Mesendoderm (in vitro differentiated cells): Measurements from ENCODE around the gene PRKN.

Source experiments
- DNase-seq: peaks from one replicate; pipeline ENCODE4 v3.0.0; 2013
- H2AK5ac ChIP-seq: 2 replicates; pipeline ENCODE4 v1.6.1; 2013; ENCODE audit warnings: low read length, inconsistent platforms
- H2BK120ac ChIP-seq: 2 replicates; pipeline ENCODE4 v1.6.1; 2013; ENCODE audit warnings: low read depth, mild to moderate bottlenecking, low read length, moderate library complexity, mixed read lengths
- H2BK15ac ChIP-seq: replicated peaks from 2 replicates; pipeline ENCODE4 v1.6.1; 2013; ENCODE audit warnings: low read depth, mild to moderate bottlenecking, moderate library complexity
- H2BK5ac ChIP-seq: 2 replicates; pipeline ENCODE4 v1.6.1; 2013; ENCODE audit warnings: low read length, inconsistent platforms
- H3K18ac ChIP-seq: 2 replicates; pipeline ENCODE4 v1.6.1; 2013; ENCODE audit warnings: mild to moderate bottlenecking, low read length, mixed read lengths
- H3K23ac ChIP-seq: one replicate; pipeline ENCODE4 v1.6.1; 2013; ENCODE audit warnings: low read length
- H3K27ac ChIP-seq: 2 replicates; pipeline ENCODE4 v1.5.1; 2013; ENCODE audit warnings: low read depth, mild to moderate bottlenecking, inconsistent platforms, low read length, moderate library complexity
- H3K27me3 ChIP-seq: 2 replicates; pipeline ENCODE4 v1.6.1; 2013; ENCODE audit warnings: low read length, control low read depth, mild to moderate bottlenecking, inconsistent platforms; ENCODE audit not compliant: insufficient read depth, poor library complexity
- H3K36me3 ChIP-seq: 2 replicates; pipeline ENCODE4 v1.6.1; 2013; ENCODE audit warnings: low read length, inconsistent platforms; ENCODE audit not compliant: control insufficient read depth, insufficient read depth
- H3K4ac ChIP-seq: one replicate; pipeline ENCODE4 v1.6.1; 2013; ENCODE audit warnings: low read depth, mild to moderate bottlenecking, low read length, moderate library complexity
- H3K4me1 ChIP-seq: 2 replicates; pipeline ENCODE4 v1.6.1; 2013; ENCODE audit warnings: low read depth, low read length, inconsistent platforms; ENCODE audit not compliant: control insufficient read depth
- H3K4me2 ChIP-seq: 2 replicates; pipeline ENCODE4 v1.6.1; 2013; ENCODE audit warnings: low read length
- H3K4me3 ChIP-seq: 2 replicates; pipeline ENCODE4 v1.5.1; 2013; ENCODE audit warnings: mild to moderate bottlenecking, low read length
- H3K56ac ChIP-seq: one replicate; pipeline ENCODE4 v1.6.1; 2013; ENCODE audit warnings: low read length
- H3K79me1 ChIP-seq: 2 replicates; pipeline ENCODE4 v1.6.1; 2013; ENCODE audit warnings: low read length, inconsistent platforms
- H3K79me2 ChIP-seq: 2 replicates; pipeline ENCODE4 v1.6.1; 2013; ENCODE audit warnings: mild to moderate bottlenecking, low read length; ENCODE audit not compliant: control insufficient read depth, insufficient read depth
- H3K9ac ChIP-seq: 2 replicates; pipeline ENCODE4 v1.6.1; 2013; ENCODE audit warnings: low read length, inconsistent platforms
- H4K5ac ChIP-seq: one replicate; pipeline ENCODE4 v1.6.1; 2013; ENCODE audit warnings: low read length
- H4K8ac ChIP-seq: one replicate; pipeline ENCODE4 v1.6.1; 2013; ENCODE audit warnings: low read depth, mild to moderate bottlenecking, control low read depth, low read length, moderate library complexity
- WGBS: extraction: QIAGEN DNeasy Blood & Tissue Kit; methylation state at CpG from one replicate; pipeline ENCODE4 v1.1.7; 2013; ENCODE audit warnings: low lambda C conversion rate, missing lambda C conversion rate; ENCODE audit not compliant: insufficient coverage; ENCODE audit errors: extremely low coverage; 5-methylcytosine and 5-hydroxymethylcytosine counted together

PRKN gene

GRCh38 chr6:162050579-162050978, 677.0 kb downstream of the PRKN start:
- no peak overlapping the region for H3K4me3 ChIP-seq
- H2BK5ac ChIP-seq = no peak overlapping the region
- H3K79me2 ChIP-seq = no peaks in the 10 kb centered on the region
- no peak overlapping the region for H2BK15ac ChIP-seq
- no peaks in the 10 kb centered on the region for H3K79me1 ChIP-seq
- H3K4ac ChIP-seq = no peak overlapping the region
- H3K9ac ChIP-seq = no peak overlapping the region
- no peak overlapping the region for H4K8ac ChIP-seq
- no peaks in the 10 kb centered on the region for H3K36me3 ChIP-seq
- H3K4me1 ChIP-seq = no peaks in the 10 kb centered on the region
- H2BK120ac ChIP-seq = no peak overlapping the region
- no peaks in the 10 kb centered on the region for H3K27me3 ChIP-seq
- H4K5ac ChIP-seq = no peak overlapping the region
- no peak overlapping the region for H2AK5ac ChIP-seq
- no peak overlapping the region for H3K23ac ChIP-seq
- H3K27ac ChIP-seq = no peak overlapping the region
- no peak overlapping the region for H3K4me2 ChIP-seq
- H3K56ac ChIP-seq = no peak overlapping the region
- H3K18ac ChIP-seq = no peak overlapping the region
- DNase-seq = no peak
- no CpG with 5 or more reads among the region's 8 CpGs for WGBS

- Histone ChIP-seq H3K56ac (no peak overlapping the region), H3K27ac (no peak overlapping the region), H3K79me2 (no peaks in the 10 kb centered on the region), H3K4me3 (no peak overlapping the region), H3K4me2 (no peak overlapping the region), H2BK120ac (no peak overlapping the region), H3K9ac (no peak overlapping the region), H3K18ac (no peak overlapping the region), H4K5ac (no peak overlapping the region), H4K8ac (no peak overlapping the region), H3K79me1 (no peaks in the 10 kb centered on the region), H2BK5ac (no peak overlapping the region), H3K36me3 (no peaks in the 10 kb centered on the region), H3K4ac (no peak overlapping the region), H3K23ac (no peak overlapping the region), H2AK5ac (no peak overlapping the region), H3K4me1 (no peaks in the 10 kb centered on the region), H2BK15ac (no peak overlapping the region), H3K27me3 (no peaks in the 10 kb centered on the region)
- no peak for DNase-seq
- no CpG with 5 or more reads among the region's 5 CpGs for WGBS
Measured at GRCh38 chr6:162046324-162046723, 681.2 kb downstream of the PRKN start.

- WGBS = no CpG with 5 or more reads among the region's 4 CpGs
- Histone ChIP-seq H4K5ac (no peak overlapping the region), H3K4ac (no peak overlapping the region), H3K27ac (no peak overlapping the region), H3K9ac (no peak overlapping the region), H3K4me3 (no peak overlapping the region), H3K56ac (no peak overlapping the region), H2BK5ac (no peak overlapping the region), H3K36me3 (no peaks in the 10 kb centered on the region), H3K4me1 (no peaks in the 10 kb centered on the region), H3K4me2 (no peak overlapping the region), H3K27me3 (no peaks in the 10 kb centered on the region), H4K8ac (no peak overlapping the region), H3K18ac (no peak overlapping the region), H3K23ac (no peak overlapping the region), H3K79me2 (no peaks in the 10 kb centered on the region), H2BK120ac (no peak overlapping the region), H2BK15ac (no peak overlapping the region), H3K79me1 (no peaks in the 10 kb centered on the region), H2AK5ac (no peak overlapping the region)
- no peak for DNase-seq
Measured at GRCh38 chr6:162032620-162033019, 694.9 kb downstream of the PRKN start.

- no peak overlapping the region for H4K8ac ChIP-seq
- no peak overlapping the region for H4K5ac ChIP-seq
- H3K18ac ChIP-seq = no peak overlapping the region
- H3K36me3 ChIP-seq = no peaks in the 10 kb centered on the region
- no peak overlapping the region for H3K56ac ChIP-seq
- H3K4me1 ChIP-seq = no peaks in the 10 kb centered on the region
- no peak for DNase-seq
- no peaks in the 10 kb centered on the region for H3K79me1 ChIP-seq
- no peak overlapping the region for H3K4me3 ChIP-seq
- no peak overlapping the region for H2AK5ac ChIP-seq
- H3K27ac ChIP-seq = no peak overlapping the region
- H2BK15ac ChIP-seq = no peak overlapping the region
- WGBS = no CpG with 5 or more reads among the region's 7 CpGs
- H2BK5ac ChIP-seq = no peak overlapping the region
- H3K23ac ChIP-seq = no peak overlapping the region
- no peak overlapping the region for H3K4ac ChIP-seq
- H3K27me3 ChIP-seq = no peaks in the 10 kb centered on the region
- H3K9ac ChIP-seq = no peak overlapping the region
- H2BK120ac ChIP-seq = no peak overlapping the region
- no peak overlapping the region for H3K4me2 ChIP-seq
- H3K79me2 ChIP-seq = no peaks in the 10 kb centered on the region
Measured at GRCh38 chr6:162029873-162030576, 697.5 kb downstream of the PRKN start.

GRCh38 chr6:162026843-162027242, 700.7 kb downstream of the PRKN start:
- no peaks in the 10 kb centered on the region for H3K36me3 ChIP-seq
- H3K27ac ChIP-seq = no peak overlapping the region
- no peak overlapping the region for H2BK5ac ChIP-seq
- no peak overlapping the region for H2BK15ac ChIP-seq
- no peaks in the 10 kb centered on the region for H3K27me3 ChIP-seq
- H3K79me1 ChIP-seq = no peaks in the 10 kb centered on the region
- no peak overlapping the region for H3K4ac ChIP-seq
- H4K8ac ChIP-seq = no peak overlapping the region
- no CpG with 5 or more reads among the region's 4 CpGs for WGBS
- no peak overlapping the region for H3K18ac ChIP-seq
- H2AK5ac ChIP-seq = no peak overlapping the region
- H2BK120ac ChIP-seq = no peak overlapping the region
- no peaks in the 10 kb centered on the region for H3K4me1 ChIP-seq
- no peak overlapping the region for H3K4me3 ChIP-seq
- H3K9ac ChIP-seq = no peak overlapping the region
- H3K23ac ChIP-seq = no peak overlapping the region
- H4K5ac ChIP-seq = no peak overlapping the region
- no peaks in the 10 kb centered on the region for H3K79me2 ChIP-seq
- no peak overlapping the region for H3K56ac ChIP-seq
- no peak overlapping the region for H3K4me2 ChIP-seq
- no peak for DNase-seq

- Histone ChIP-seq H3K36me3 (no peaks in the 10 kb centered on the region), H3K23ac (no peak overlapping the region), H2AK5ac (no peak overlapping the region), H3K79me1 (no peaks in the 10 kb centered on the region), H2BK120ac (no peak overlapping the region), H3K4me2 (no peak overlapping the region), H3K18ac (no peak overlapping the region), H4K5ac (no peak overlapping the region), H3K27me3 (no peaks in the 10 kb centered on the region), H4K8ac (no peak overlapping the region), H3K4me1 (no peaks in the 10 kb centered on the region), H3K27ac (no peak overlapping the region), H2BK5ac (no peak overlapping the region), H3K9ac (no peak overlapping the region), H3K4me3 (no peak overlapping the region), H3K56ac (no peak overlapping the region), H3K79me2 (no peaks in the 10 kb centered on the region), H2BK15ac (no peak overlapping the region), H3K4ac (no peak overlapping the region)
- DNase-seq = no peak
- no CpG with 5 or more reads among the region's 8 CpGs for WGBS
Measured at GRCh38 chr6:162026031-162026430, 701.5 kb downstream of the PRKN start.
